GM21723 (cell line): Measurements from ENCODE around the gene OXA1L.
"Not testable (repeated sequence)": the region's sequence is repeated elsewhere in the genome, so short reads cannot be mapped to it uniquely, and the experiment has no call there.

Experiments
- ATAC-seq: cut with Tn5 transposase; IDR thresholded peaks from one replicate; pipeline ENCODE4 v1.9.1; 2021; ENCODE audit warnings: mild to moderate bottlenecking, moderate library complexity; ENCODE audit not compliant: unreplicated experiment

OXA1L gene

GRCh38 chr14:22766457-22767322 is at the start of gene OXA1L:
OXA1L (plus strand) TSS chr14:22766688; CDS start chr14:22766702, 14 bp downstream.
- ATAC-seq, result peak; percentile 79

- ATAC-seq, result no peak
Measured at GRCh38 chr14:22718091-22718490, 48.4 kb upstream of the OXA1L start.

GRCh38 chr14:22721213-22721612 is 45.3 kb upstream of the OXA1L start:
- ATAC-seq, result no peak

- no peak for ATAC-seq
Measured at GRCh38 chr14:22723815-22724214, 42.7 kb upstream of the OXA1L start.

GRCh38 chr14:22724847-22725246 is 41.6 kb upstream of the OXA1L start:
- not testable (repeated sequence) for ATAC-seq

GRCh38 chr14:22725374-22725773 is 41.1 kb upstream of the OXA1L start:
- not testable (repeated sequence) for ATAC-seq

GRCh38 chr14:22726012-22726411 is 40.5 kb upstream of the OXA1L start:
- ATAC-seq, result no peak

- not testable (repeated sequence) for ATAC-seq
Measured at GRCh38 chr14:22732062-22732461, 34.4 kb upstream of the OXA1L start.

- ATAC-seq, result no peak
Measured at GRCh38 chr14:22733829-22734228, 32.7 kb upstream of the OXA1L start.

GRCh38 chr14:22735096-22735495 is 31.4 kb upstream of the OXA1L start:
- ATAC-seq, result no peak

- not testable (repeated sequence) for ATAC-seq
Measured at GRCh38 chr14:22736384-22736783, 30.1 kb upstream of the OXA1L start.

GRCh38 chr14:22737052-22737451 is 29.4 kb upstream of the OXA1L start:
- ATAC-seq, result no peak

- no peak for ATAC-seq
Measured at GRCh38 chr14:22739423-22739822, 27.1 kb upstream of the OXA1L start.

GRCh38 chr14:22740020-22740419 is 26.5 kb upstream of the OXA1L start:
- ATAC-seq, result no peak

GRCh38 chr14:22747769-22748168 is 18.7 kb upstream of the OXA1L start:
- no peak for ATAC-seq

GRCh38 chr14:22748206-22748605 is 18.3 kb upstream of the OXA1L start:
- no peak for ATAC-seq

GRCh38 chr14:22748631-22749068 is 17.8 kb upstream of the OXA1L start:
- no peak for ATAC-seq

GRCh38 chr14:22752422-22752821 is 14.1 kb upstream of the OXA1L start:
- ATAC-seq, result no peak

GRCh38 chr14:22753586-22753985 is 12.9 kb upstream of the OXA1L start:
- no peak for ATAC-seq

GRCh38 chr14:22757972-22758650 is 8.4 kb upstream of the OXA1L start:
- ATAC-seq, result not testable (repeated sequence)

GRCh38 chr14:22761734-22762133 is 4.8 kb upstream of the OXA1L start:
- ATAC-seq, result no peak

- ATAC-seq, result no peak
Measured at GRCh38 chr14:22764382-22764781, 2.1 kb upstream of the OXA1L start.
